Measurements from ENCODE around the gene HPD. TPM values are rescaled to one million over a fixed set of nuclear protein-coding genes. Genes with fewer than 3 reads are reported as not detected.
A peak's percentile ranks its signal among the peaks of the same experiment; 100 is the strongest.

The HPD gene
- total RNA-seq, 1 experiment from 2014 or later: 0.51 TPM

DNA sequence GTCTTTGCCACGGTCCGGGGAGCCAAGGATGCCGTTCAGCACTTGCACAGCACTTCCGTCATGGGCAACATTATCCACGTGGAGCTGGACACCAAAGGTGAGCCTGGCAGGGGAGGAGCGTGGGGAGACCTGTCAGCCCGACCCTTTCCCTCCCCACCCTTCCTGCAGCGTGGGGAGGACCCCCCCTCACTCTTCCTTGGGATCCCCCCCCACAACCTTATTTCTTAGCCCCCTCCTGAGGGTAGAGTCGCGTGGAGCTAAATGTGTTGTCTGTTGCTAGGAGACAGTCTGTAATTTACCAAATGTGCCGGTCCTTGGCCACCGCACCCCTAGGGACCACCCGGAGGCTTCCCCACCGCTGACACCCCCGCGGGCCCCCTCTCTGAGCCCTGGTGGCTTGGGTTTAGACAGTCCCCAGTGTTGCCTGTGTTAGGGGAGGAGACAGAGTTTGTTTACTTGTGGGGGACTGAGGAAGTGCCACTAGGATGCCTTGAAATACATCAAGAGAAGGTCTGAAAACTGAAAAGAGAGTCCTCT, 52.6 kb downstream of the HPD start:
- ATAC-seq (no peak), DNase-seq (ENCODE audit: low read depth, low spot score) (no peak)
- ChIA-PET CTCF (no interaction called here), POLR2A (interaction anchor here (0.9 kb wide), 1 partner anchor 8 kb away, joined by 3 read pairs; no protein-coding TSS in a partner anchor)
- Histone ChIP-seq H3K4me3 (ENCODE audit: low read depth in 2 of 2, low read length in 2 of 2) (peak overlapping the region; percentile 55 to 62), H3K4me1 (ENCODE audit: control insufficient read depth, insufficient read depth, low read length) (peaks cover 22% of the 10 kb centered on the region), H3K9me3 (ENCODE audit: control insufficient read depth, insufficient read depth, low read depth, low read length) (no peaks in the 10 kb centered on the region), H3K27me3 (ENCODE audit: control insufficient read depth, insufficient read depth, low read length) (no peaks in the 10 kb centered on the region), H3K36me3 (ENCODE audit: control insufficient read depth, insufficient read depth, low read length) (peaks cover 8% of the 10 kb centered on the region), H3K27ac (ENCODE audit: low read length) (peak overlapping the region; percentile 88)
- TF ChIP-seq POLR2AphosphoS5 (IDR thresholded peaks at IDR 0.05; ENCODE audit: low read depth, low read length) (no peak), CTCF (IDR thresholded peaks at IDR 0.05) (no peak), REST (IDR thresholded peaks at IDR 0.05; ENCODE audit: insufficient read depth in 1 of 2, low read depth in 2 of 2, low read length in 1 of 2) (no peak), TCF7L2 (IDR thresholded peaks at IDR 0.05; ENCODE audit: low read depth, low read length) (no peak), SIN3A (IDR thresholded peaks at IDR 0.05; ENCODE audit: borderline replicate concordance, insufficient read depth, low read depth, low read length) (peak; percentile 30)
- BruUV-seq (replicated peaks): TSS peak; percentile 27
- in situ Hi-C loops (cut with HindIII; ENCODE audit: low pct_unique_long_range_greater_than_20kb, low sequenced_read_pairs): no loop called here
- intact Hi-C loops (cut with micrococcal nuclease; ENCODE audit: unreplicated experiment): no loop called here

DNA sequence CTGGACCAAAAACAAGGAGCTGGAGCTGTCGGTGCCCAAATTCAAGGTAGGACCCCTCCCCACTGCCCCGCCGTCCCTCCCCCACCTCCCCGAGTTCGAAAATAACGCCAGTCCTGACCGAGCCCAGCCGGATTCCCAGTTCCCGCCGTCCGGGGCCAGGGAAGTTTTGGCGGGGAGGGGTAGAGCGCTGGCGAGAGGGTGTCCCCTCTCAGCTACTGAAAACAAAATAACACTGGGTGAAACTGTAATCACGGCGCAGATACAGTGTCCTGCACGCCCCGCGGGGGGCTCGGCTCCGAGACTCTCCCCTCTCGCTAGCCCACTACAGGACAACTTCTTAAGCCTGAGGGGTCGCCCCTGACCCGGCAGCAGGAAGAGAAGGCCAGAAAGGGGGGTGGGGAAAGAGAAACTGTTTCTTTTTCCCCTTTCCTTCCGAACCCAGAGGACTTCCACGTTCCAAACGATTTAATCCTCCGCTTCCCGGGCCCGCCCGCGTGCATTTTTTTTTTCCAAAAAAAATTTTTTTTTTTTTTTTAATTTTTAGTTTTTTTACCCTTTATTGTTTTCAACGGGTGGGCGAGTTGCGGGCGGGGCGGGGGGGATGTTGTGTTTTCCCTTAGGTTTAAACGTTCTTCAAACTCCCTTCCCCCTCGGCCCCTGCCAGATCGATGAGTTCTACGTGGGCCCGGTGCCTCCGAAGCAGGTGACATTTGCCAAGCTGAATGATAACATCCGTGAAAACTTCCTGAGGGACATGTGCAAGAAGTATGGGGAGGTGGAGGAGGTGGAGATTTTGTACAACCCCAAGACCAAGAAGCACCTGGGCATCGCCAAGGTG, 53.3 kb downstream of the HPD start:
- BruUV-seq (replicated peaks): no TSS peak
- H3K9me3 ChIP-seq (ENCODE audit: control insufficient read depth, insufficient read depth, low read depth, low read length): no peaks in the 10 kb centered on the region

More for the DNA sequence above, 53.3 kb downstream of the HPD start:
- DNase-seq (ENCODE audit: low read depth, low spot score) (no peak), ATAC-seq (no peak)
- H3K4me3 ChIP-seq (ENCODE audit: low read depth in 2 of 2, low read length in 2 of 2): peak overlapping the region; percentile 55 to 62
- ChIA-PET CTCF (no interaction called here), POLR2A (no interaction called here)
- H3K36me3 ChIP-seq (ENCODE audit: control insufficient read depth, insufficient read depth, low read length): peaks cover 8% of the 10 kb centered on the region
- peaks cover 15% of the 10 kb centered on the region for H3K4me1 ChIP-seq (ENCODE audit: control insufficient read depth, insufficient read depth, low read length)
- in situ Hi-C loops (cut with HindIII; ENCODE audit: low pct_unique_long_range_greater_than_20kb, low sequenced_read_pairs): no loop called here
- peak overlapping the region; percentile 88 for H3K27ac ChIP-seq (ENCODE audit: low read length)
- intact Hi-C loops (cut with micrococcal nuclease; ENCODE audit: unreplicated experiment): no loop called here
- TF ChIP-seq SIN3A (IDR thresholded peaks at IDR 0.05; ENCODE audit: borderline replicate concordance, insufficient read depth, low read depth, low read length) (peak; percentile 7; the same call in 1 of the 2 replicates), POLR2AphosphoS5 (IDR thresholded peaks at IDR 0.05; ENCODE audit: low read depth, low read length) (no peak), CTCF (IDR thresholded peaks at IDR 0.05) (no peak), TCF7L2 (IDR thresholded peaks at IDR 0.05; ENCODE audit: low read depth, low read length) (no peak), REST (IDR thresholded peaks at IDR 0.05; ENCODE audit: insufficient read depth in 1 of 2, low read depth in 2 of 2, low read length in 1 of 2) (no peak)
- no peaks in the 10 kb centered on the region for H3K27me3 ChIP-seq (ENCODE audit: control insufficient read depth, insufficient read depth, low read length)

All from Panc1 (cell line).